Thyroid gland (tissue), 4 donors: ENCODE measurements around the gene HK2.

Experiments
- CTCF ChIP-seq, 6 experiments: fragments of 200-600 bp in 3 of 6; fragments of 450-650 bp in 3 of 6; sonication (generic) in 3 of 6; IDR thresholded peaks; one replicate each; pipeline ENCODE4 v1.5.1; 2016 to 2019; ENCODE audit warnings: antibody characterized with exemption in 6 of 6, mild to moderate bottlenecking in 2 of 6, inconsistent platforms in 1 of 6, moderate library complexity in 1 of 6
- POLR2A ChIP-seq, 2 donors: fragments of 450-650 bp; IDR thresholded peaks; one replicate each; pipeline ENCODE4 v1.6.1; 2017; ENCODE audit warnings: antibody characterized with exemption in 2 of 2, mild to moderate bottlenecking in 2 of 2, moderate library complexity in 1 of 2

GRCh38 chr2:74873678-74874640 is 40.0 kb downstream of the HK2 start:
- TF ChIP-seq CTCF (IDR thresholded peaks at IDR 0.05): no peak
- TF ChIP-seq POLR2A (IDR thresholded peaks at IDR 0.05): no peak
